ENCODE data around the gene EFCAB13. TPM values are rescaled to one million over a fixed set of nuclear protein-coding genes. Genes with fewer than 3 reads are reported as not detected.

The EFCAB13 gene
- total RNA-seq, 1 experiment from 2014 or later: 5.1 TPM

- H3K36me3 Mint-ChIP-seq (ENCODE audit: insufficient read depth, unreplicated experiment): no peaks in the 10 kb centered on the region
Observed at GRCh38 chr17:47286198-47286914, 37.4 kb upstream of the EFCAB13 start.

DNA sequence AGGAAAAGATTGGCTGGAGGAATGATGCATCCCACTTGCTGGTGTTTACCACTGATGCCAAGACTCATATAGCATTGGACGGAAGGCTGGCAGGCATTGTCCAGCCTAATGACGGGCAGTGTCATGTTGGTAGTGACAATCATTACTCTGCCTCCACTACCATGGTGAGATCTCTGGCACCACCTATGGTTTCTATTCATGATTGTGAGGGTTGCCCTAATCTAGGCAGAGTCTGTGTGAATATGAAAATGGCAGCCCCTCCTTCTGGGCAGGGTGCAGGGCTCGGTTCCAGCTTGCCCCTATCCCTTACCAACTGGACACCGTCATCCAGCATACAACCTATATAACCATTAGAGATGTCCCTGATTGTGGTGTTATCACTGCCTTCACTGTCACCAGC is 36.7 kb upstream of the EFCAB13 start:
- Mint-ChIP-seq H3K4me3 (ENCODE audit: unreplicated experiment) (no peak overlapping the region), H3K27me3 (ENCODE audit: insufficient read depth, unreplicated experiment) (no peaks in the 10 kb centered on the region), H3K9me3 (ENCODE audit: unreplicated experiment) (no peaks in the 10 kb centered on the region), H3K36me3 (ENCODE audit: insufficient read depth, unreplicated experiment) (no peaks in the 10 kb centered on the region), H3K27ac (ENCODE audit: unreplicated experiment) (no peak overlapping the region), H3K4me1 (ENCODE audit: low read depth, unreplicated experiment) (peaks cover 20% of the 10 kb centered on the region)
- intact Hi-C loops (cut with micrococcal nuclease; ENCODE audit: unreplicated experiment): no loop called here
- TF ChIP-seq, protein P1, sequence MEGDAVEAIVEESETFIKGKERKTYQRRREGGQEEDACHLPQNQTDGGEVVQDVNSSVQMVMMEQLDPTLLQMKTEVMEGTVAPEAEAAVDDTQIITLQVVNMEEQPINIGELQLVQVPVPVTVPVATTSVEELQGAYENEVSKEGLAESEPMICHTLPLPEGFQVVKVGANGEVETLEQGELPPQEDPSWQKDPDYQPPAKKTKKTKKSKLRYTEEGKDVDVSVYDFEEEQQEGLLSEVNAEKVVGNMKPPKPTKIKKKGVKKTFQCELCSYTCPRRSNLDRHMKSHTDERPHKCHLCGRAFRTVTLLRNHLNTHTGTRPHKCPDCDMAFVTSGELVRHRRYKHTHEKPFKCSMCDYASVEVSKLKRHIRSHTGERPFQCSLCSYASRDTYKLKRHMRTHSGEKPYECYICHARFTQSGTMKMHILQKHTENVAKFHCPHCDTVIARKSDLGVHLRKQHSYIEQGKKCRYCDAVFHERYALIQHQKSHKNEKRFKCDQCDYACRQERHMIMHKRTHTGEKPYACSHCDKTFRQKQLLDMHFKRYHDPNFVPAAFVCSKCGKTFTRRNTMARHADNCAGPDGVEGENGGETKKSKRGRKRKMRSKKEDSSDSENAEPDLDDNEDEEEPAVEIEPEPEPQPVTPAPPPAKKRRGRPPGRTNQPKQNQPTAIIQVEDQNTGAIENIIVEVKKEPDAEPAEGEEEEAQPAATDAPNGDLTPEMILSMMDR (IDR thresholded peaks at IDR 0.05; ENCODE audit: insufficient read depth in 1 of 2, low read depth in 1 of 2, low read length in 1 of 2, severe bottlenecking in 1 of 2, unreplicated experiment in 1 of 2): no peak
- no peak for DNase-seq
- no peaks in the 10 kb centered on the region for H3K9me3 ChIP-seq
- peaks cover 19% of the 10 kb centered on the region for H3K4me1 ChIP-seq
- no peaks in the 10 kb centered on the region for H3K36me3 ChIP-seq (ENCODE audit: control insufficient read depth, insufficient read depth, low read length)
- no peak overlapping the region for H3K4me3 ChIP-seq (ENCODE audit: low read depth, low read length)
- ChIA-PET CTCF (no interaction called here), POLR2A (no interaction called here)
- BruUV-seq (replicated peaks): no TSS peak
- no peaks in the 10 kb centered on the region; the same call in none of the 2 replicates for H3K27me3 ChIP-seq (replicated peaks; ENCODE audit: control insufficient read depth, insufficient read depth, low read length)

More at GRCh38 chr17:47286198-47286914, 37.4 kb upstream of the EFCAB13 start:
- BruUV-seq (replicated peaks): no TSS peak
- H3K4me3 Mint-ChIP-seq (ENCODE audit: unreplicated experiment): no peak overlapping the region
- CTCF ChIA-PET: no interaction called here
- Histone ChIP-seq H3K9me3 (no peaks in the 10 kb centered on the region), H3K4me3 (ENCODE audit: low read depth, low read length) (no peak overlapping the region), H3K4me1 (peaks cover 12% of the 10 kb centered on the region), H3K27me3 (replicated peaks; ENCODE audit: control insufficient read depth, insufficient read depth, low read length) (no peaks in the 10 kb centered on the region; the same call in none of the 2 replicates), H3K36me3 (ENCODE audit: control insufficient read depth, insufficient read depth, low read length) (no peaks in the 10 kb centered on the region)
- no peaks in the 10 kb centered on the region for H3K9me3 Mint-ChIP-seq (ENCODE audit: unreplicated experiment)
- H3K4me1 Mint-ChIP-seq (ENCODE audit: low read depth, unreplicated experiment): peaks cover 15% of the 10 kb centered on the region
- POLR2A ChIA-PET: no interaction called here
- no peak for DNase-seq
- H3K27me3 Mint-ChIP-seq (ENCODE audit: insufficient read depth, unreplicated experiment): no peaks in the 10 kb centered on the region
- intact Hi-C loops (cut with micrococcal nuclease; ENCODE audit: unreplicated experiment): no loop called here
- H3K27ac Mint-ChIP-seq (ENCODE audit: unreplicated experiment): no peak overlapping the region
- TF ChIP-seq, protein P1 (IDR thresholded peaks at IDR 0.05; ENCODE audit: insufficient read depth in 1 of 2, low read depth in 1 of 2, low read length in 1 of 2, severe bottlenecking in 1 of 2, unreplicated experiment in 1 of 2): no peak

GRCh38 chr17:47287639-47288038 is 36.1 kb upstream of the EFCAB13 start:
- Mint-ChIP-seq H3K27me3 (ENCODE audit: insufficient read depth, unreplicated experiment) (no peaks in the 10 kb centered on the region), H3K36me3 (ENCODE audit: insufficient read depth, unreplicated experiment) (no peaks in the 10 kb centered on the region), H3K9me3 (ENCODE audit: unreplicated experiment) (no peaks in the 10 kb centered on the region), H3K27ac (ENCODE audit: unreplicated experiment) (no peak overlapping the region), H3K4me3 (ENCODE audit: unreplicated experiment) (no peak overlapping the region), H3K4me1 (ENCODE audit: low read depth, unreplicated experiment) (peaks cover 20% of the 10 kb centered on the region)
- BruUV-seq (replicated peaks): no TSS peak
- ChIA-PET POLR2A (no interaction called here), CTCF (interaction anchor here (0.6 kb wide), 1 partner anchor 871 kb away, joined by 3 read pairs; no protein-coding TSS in a partner anchor)
- Histone ChIP-seq H3K27me3 (replicated peaks; ENCODE audit: control insufficient read depth, insufficient read depth, low read length) (no peaks in the 10 kb centered on the region; the same call in none of the 2 replicates), H3K4me1 (peaks cover 22% of the 10 kb centered on the region), H3K4me3 (ENCODE audit: low read depth, low read length) (no peak overlapping the region), H3K36me3 (ENCODE audit: control insufficient read depth, insufficient read depth, low read length) (no peaks in the 10 kb centered on the region), H3K9me3 (no peaks in the 10 kb centered on the region)
- intact Hi-C loops (cut with micrococcal nuclease; ENCODE audit: unreplicated experiment): no loop called here
- DNase-seq: no peak
- TF ChIP-seq, protein P1 (IDR thresholded peaks at IDR 0.05; ENCODE audit: insufficient read depth in 1 of 2, low read depth in 1 of 2, low read length in 1 of 2, severe bottlenecking in 1 of 2, unreplicated experiment in 1 of 2): no peak

Data from Caco-2 (cell line).